BJ (cell line): ENCODE data around the gene ADAMTS10. TPM values are rescaled to one million over a fixed set of nuclear protein-coding genes. Genes with fewer than 3 reads are reported as not detected.

Experiments used
- CTCF ChIA-PET: fragments of 350-600 bp; formaldehyde crosslinking; extraction: SDS; loops from one replicate; lab custom pipeline; 2021; ENCODE audit warnings: antibody characterized with exemption, inconsistent platforms; lab: Yijun Ruan, JAX
- POLR2A ChIA-PET: fragments of 300-600 bp; sonication (Branson Sonifier 250); formaldehyde crosslinking; extraction: SDS; loops from one replicate; lab custom pipeline; 2021; ENCODE audit warnings: antibody characterized with exemption; lab: Charles Lee
- DNase-seq: peaks from one replicate; pipeline ENCODE4 v3.0.0-alpha.2; 2011; ENCODE audit warnings: low read depth
- H3K27me3 ChIP-seq: 2 replicates; pipeline ENCODE4 v1.6.0; 2011; ENCODE audit warnings: low read length; ENCODE audit not compliant: control insufficient read depth, insufficient read depth
- H3K36me3 ChIP-seq: 2 replicates; pipeline ENCODE4 v1.5.1; 2011; ENCODE audit warnings: low read length; ENCODE audit not compliant: control insufficient read depth, insufficient read depth
- H3K4me3 ChIP-seq: 2 replicates; pipeline ENCODE4 v1.5.1; 2011; ENCODE audit warnings: low read depth, mild to moderate bottlenecking, control low read depth, low read length
- CTCF ChIP-seq: IDR thresholded peaks from 2 replicates; pipeline ENCODE4 v1.5.1; 2011; ENCODE audit warnings: low read depth, mild to moderate bottlenecking, control low read depth, inconsistent platforms, low read length, moderate library complexity; ENCODE audit not compliant: insufficient read depth
- polyA plus RNA-seq: library from polyadenylated mRNA; depleted of rRNA; stranded (reverse); fragments of >200 nt; gene quantifications from 2 replicates; pipeline ENCODE4 v1.2.3, GENCODE V29; 2011; rRNA removed

Gene ADAMTS10
- polyA plus RNA-seq, 1 experiment, result 10.4 TPM

GRCh38 chr19:8531470-8531869, 79.0 kb downstream of the ADAMTS10 start:
- ChIA-PET POLR2A (interaction anchor here (0.6 kb wide), 1 partner anchor 87 kb away, joined by 5 read pairs; no protein-coding TSS in a partner anchor), CTCF (interaction anchor here (1.2 kb wide), 1 partner anchor 47 kb away, joined by 7 read pairs; no protein-coding TSS in a partner anchor)
- Histone ChIP-seq H3K4me3 (no peak overlapping the region), H3K36me3 (0 out of 2 replicates have a peak, but pooled peaks cover 2% of the 10 kb centered on the region), H3K27me3 (no peaks in the 10 kb centered on the region)
- TF ChIP-seq CTCF, result no peak
- no peak for DNase-seq

Other genes starting within 250 kb of the ADAMTS10 start
- 2.2 and 3.2 TPM in 2 replicates for gene ANGPTL4, start 246.6 kb downstream of the ADAMTS10 start, polyA plus RNA-seq
- 27.3 and 50.0 TPM in 2 replicates for gene RAB11B, start 220.4 kb downstream of the ADAMTS10 start, polyA plus RNA-seq
- gene MARCHF2, start 197.4 kb downstream of the ADAMTS10 start, polyA plus RNA-seq, result 27.3 and 39.3 TPM in 2 replicates
- gene HNRNPM, start 165.7 kb downstream of the ADAMTS10 start, polyA plus RNA-seq, result 60.2 and 81.6 TPM in 2 replicates
- gene PRAM1, start 108.1 kb downstream of the ADAMTS10 start, polyA plus RNA-seq, result 0.04 TPM in 1 of 2 replicates, not detected in the other
- gene ZNF414, start 96.5 kb downstream of the ADAMTS10 start, polyA plus RNA-seq, result 3.7 and 5.7 TPM in 2 replicates
- gene MYO1F, start 33.3 kb downstream of the ADAMTS10 start, polyA plus RNA-seq, result 0.29 and 0.33 TPM in 2 replicates
- not detected in 2 replicates for gene NFILZ, start 19.9 kb upstream of the ADAMTS10 start, polyA plus RNA-seq
- not detected in 2 replicates for gene ACTL9, start 88.1 kb upstream of the ADAMTS10 start, polyA plus RNA-seq
- not detected in 2 replicates for gene OR2Z1, start 110.9 kb upstream of the ADAMTS10 start, polyA plus RNA-seq
- gene ZNF558, start 221.6 kb upstream of the ADAMTS10 start, polyA plus RNA-seq, result 16.9 and 17.5 TPM in 2 replicates
- gene MBD3L1, start 221.7 kb upstream of the ADAMTS10 start, polyA plus RNA-seq, result not detected in 2 replicates